Upper lobe of left lung (tissue), 4 donors: ENCODE results near the gene METRNL.

Experiments
- CTCF ChIP-seq, 6 experiments: fragments of 450-650 bp in 4 of 6; fragments of 200-600 bp in 2 of 6; sonication (generic) in 2 of 6; IDR thresholded peaks; one replicate each; pipeline ENCODE4 v1.5.1; 2016 to 2019; ENCODE audit warnings: antibody characterized with exemption in 6 of 6
- POLR2AphosphoS5 ChIP-seq, 2 donors: sonication (generic); formaldehyde crosslinking; IDR thresholded peaks; one replicate each; pipeline ENCODE4 v1.5.1; 2017; ENCODE audit warnings: antibody characterized with exemption in 2 of 2

GRCh38 chr17:83136156-83136555 lies 56.7 kb downstream of the METRNL start:
- TF ChIP-seq CTCF (IDR thresholded peaks at IDR 0.05) (no peak), POLR2AphosphoS5 (IDR thresholded peaks at IDR 0.05) (no peak)
